ENCODE results near the gene TTLL11. TPM values are rescaled to one million over a fixed set of nuclear protein-coding genes. Genes with fewer than 3 reads are reported as not detected.

The TTLL11 gene
- total RNA-seq, 4 donors from 2014 or later: 12.3 to 20.5 (median 15.3) TPM

DNA sequence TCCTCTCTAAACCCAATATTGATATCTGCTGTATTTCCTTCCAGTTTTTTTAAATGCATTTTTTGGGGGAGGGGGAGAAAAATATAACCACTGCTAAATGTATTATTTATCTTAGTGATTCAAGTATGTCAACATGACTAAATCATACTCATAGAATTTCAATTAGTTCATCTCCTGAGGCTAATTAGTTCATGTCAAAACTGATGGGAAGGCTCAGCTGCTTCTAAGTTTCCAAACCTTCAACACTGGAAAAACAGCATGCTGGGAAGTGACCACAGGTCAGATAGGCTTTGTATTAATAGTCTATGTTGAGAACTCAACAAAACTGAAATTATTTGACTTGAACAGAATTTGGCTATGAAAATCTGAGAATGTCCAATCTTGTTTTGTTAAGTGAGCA, 118.7 kb downstream of the TTLL11 start:
- peaks cover 10 to 11% of the 10 kb centered on the region in 2 donors for H3K4me1 ChIP-seq
- H3K36me3 ChIP-seq: no peaks in the 10 kb centered on the region
- no peak overlapping the region for H3K4me3 ChIP-seq
- H3K9me3 ChIP-seq: no peaks in the 10 kb centered on the region
- intact Hi-C loops (cut with DNase I; ENCODE audit: low total_unique reads) (no loop called here), in situ Hi-C loops (cut with MboI; ENCODE audit: low sequenced_read_pairs in 4 of 4) (no loop called here)
- no peak for ATAC-seq
- no peaks in the 10 kb centered on the region for H3K27me3 ChIP-seq
- H3K27ac ChIP-seq: no peak overlapping the region
- no peak for DNase-seq
- no peak for TF ChIP-seq POLR2A (IDR thresholded peaks at IDR 0.05)
- TF ChIP-seq, protein P1, sequence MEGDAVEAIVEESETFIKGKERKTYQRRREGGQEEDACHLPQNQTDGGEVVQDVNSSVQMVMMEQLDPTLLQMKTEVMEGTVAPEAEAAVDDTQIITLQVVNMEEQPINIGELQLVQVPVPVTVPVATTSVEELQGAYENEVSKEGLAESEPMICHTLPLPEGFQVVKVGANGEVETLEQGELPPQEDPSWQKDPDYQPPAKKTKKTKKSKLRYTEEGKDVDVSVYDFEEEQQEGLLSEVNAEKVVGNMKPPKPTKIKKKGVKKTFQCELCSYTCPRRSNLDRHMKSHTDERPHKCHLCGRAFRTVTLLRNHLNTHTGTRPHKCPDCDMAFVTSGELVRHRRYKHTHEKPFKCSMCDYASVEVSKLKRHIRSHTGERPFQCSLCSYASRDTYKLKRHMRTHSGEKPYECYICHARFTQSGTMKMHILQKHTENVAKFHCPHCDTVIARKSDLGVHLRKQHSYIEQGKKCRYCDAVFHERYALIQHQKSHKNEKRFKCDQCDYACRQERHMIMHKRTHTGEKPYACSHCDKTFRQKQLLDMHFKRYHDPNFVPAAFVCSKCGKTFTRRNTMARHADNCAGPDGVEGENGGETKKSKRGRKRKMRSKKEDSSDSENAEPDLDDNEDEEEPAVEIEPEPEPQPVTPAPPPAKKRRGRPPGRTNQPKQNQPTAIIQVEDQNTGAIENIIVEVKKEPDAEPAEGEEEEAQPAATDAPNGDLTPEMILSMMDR (IDR thresholded peaks at IDR 0.05 in 4 of 5, conservative IDR thresholded peaks at IDR 0.05 in 1 of 5): no peak

DNA sequence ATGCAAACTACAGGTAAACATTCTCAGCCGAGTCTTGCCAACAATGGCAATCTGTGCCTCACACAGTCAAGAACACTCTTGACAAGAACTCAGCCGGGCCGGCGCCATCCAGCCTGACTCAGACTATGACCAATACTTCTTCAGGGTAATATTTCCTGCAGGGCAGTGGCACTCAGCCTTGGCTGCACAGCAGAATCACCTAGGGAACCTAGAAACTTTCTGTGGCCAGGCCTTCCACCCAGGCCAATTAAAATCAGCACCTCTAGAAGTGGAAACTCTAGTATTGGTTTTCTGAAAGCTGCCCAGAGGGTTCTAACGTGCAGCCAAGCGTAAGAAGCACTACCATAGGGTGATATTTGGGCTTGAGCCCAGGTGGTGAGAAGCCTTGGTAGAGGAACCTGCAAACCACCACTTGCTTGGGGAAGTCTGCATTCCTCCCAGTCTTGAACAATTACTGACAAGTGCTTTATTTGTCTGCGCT, 120.6 kb downstream of the TTLL11 start:
- peak; percentile 93 to 94 for ATAC-seq
- DNase-seq: peak; percentile 43 to 80
- Histone ChIP-seq H3K4me1 (peaks cover 4 to 11% of the 10 kb centered on the region in 2 donors), H3K27ac (peak overlapping the region; percentile 37 to 72 (median 60)), H3K9me3 (no peaks in the 10 kb centered on the region), H3K27me3 (no peaks in the 10 kb centered on the region), H3K36me3 (no peaks in the 10 kb centered on the region), H3K4me3 (no peak overlapping the region)
- intact Hi-C loops (cut with DNase I; ENCODE audit: low total_unique reads): no loop called here
- in situ Hi-C loops (cut with MboI; ENCODE audit: low sequenced_read_pairs in 4 of 4): no loop called here
- TF ChIP-seq POLR2A (IDR thresholded peaks at IDR 0.05): no peak
- TF ChIP-seq, protein P1 (IDR thresholded peaks at IDR 0.05 in 4 of 5, conservative IDR thresholded peaks at IDR 0.05 in 1 of 5): no peak

DNA sequence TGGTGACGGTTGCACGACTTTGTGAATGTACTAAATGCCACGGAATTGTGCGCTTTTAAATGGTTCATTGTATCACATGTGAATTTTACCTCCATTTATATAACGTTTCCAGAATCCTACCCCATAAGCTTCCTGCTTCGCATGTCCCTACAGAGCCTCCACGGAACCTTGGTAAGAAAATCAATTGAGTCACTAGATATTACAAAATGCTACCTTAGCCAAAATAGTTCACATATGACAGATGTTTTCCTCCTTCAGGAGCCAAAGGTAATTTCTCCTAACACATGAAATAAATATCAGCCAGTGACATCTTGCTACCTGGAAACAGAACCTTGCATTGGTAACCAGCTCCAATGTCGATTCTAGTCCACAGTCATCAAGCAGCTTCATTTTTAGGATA, 125.1 kb downstream of the TTLL11 start:
- DNase-seq: no peak
- Histone ChIP-seq H3K4me3 (no peak overlapping the region), H3K27ac (no peak overlapping the region), H3K4me1 (peaks cover 0 to 8% of the 10 kb centered on the region in 2 donors), H3K9me3 (no peaks in the 10 kb centered on the region), H3K27me3 (no peaks in the 10 kb centered on the region), H3K36me3 (no peaks in the 10 kb centered on the region)
- no peak for TF ChIP-seq POLR2A (IDR thresholded peaks at IDR 0.05)
- TF ChIP-seq, protein P1 (IDR thresholded peaks at IDR 0.05 in 4 of 5, conservative IDR thresholded peaks at IDR 0.05 in 1 of 5): no peak
- in situ Hi-C loops (cut with MboI; ENCODE audit: low sequenced_read_pairs in 4 of 4): no loop called here
- intact Hi-C loops (cut with DNase I; ENCODE audit: low total_unique reads): no loop called here
- ATAC-seq: no peak

DNA sequence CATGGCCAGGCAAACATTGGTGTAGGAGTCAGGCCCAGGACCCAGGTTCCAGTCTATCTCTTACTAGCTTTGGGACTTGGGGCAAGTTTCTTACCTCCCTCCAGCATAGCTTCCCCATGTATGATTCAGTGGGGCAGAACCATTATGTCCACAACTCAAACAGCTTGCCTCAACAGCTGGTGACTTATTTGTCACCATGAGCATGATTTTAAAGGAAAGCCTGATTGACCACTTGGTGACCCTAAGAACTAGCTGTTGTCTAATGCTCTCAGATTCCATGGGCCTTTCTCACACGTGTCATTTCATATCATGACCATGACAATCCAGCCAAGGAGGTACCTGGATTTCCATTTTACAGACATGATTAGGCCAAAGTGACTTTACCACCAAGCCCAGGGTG, 126.4 kb downstream of the TTLL11 start:
- no peak for TF ChIP-seq POLR2A (IDR thresholded peaks at IDR 0.05)
- TF ChIP-seq, protein P1 (IDR thresholded peaks at IDR 0.05 in 4 of 5, conservative IDR thresholded peaks at IDR 0.05 in 1 of 5): no peak
- Histone ChIP-seq H3K36me3 (no peaks in the 10 kb centered on the region), H3K9me3 (no peaks in the 10 kb centered on the region), H3K27me3 (no peaks in the 10 kb centered on the region), H3K27ac (no peak overlapping the region), H3K4me3 (no peak overlapping the region), H3K4me1 (no peaks in the 10 kb centered on the region)
- no peak for DNase-seq
- intact Hi-C loops (cut with DNase I; ENCODE audit: low total_unique reads) (no loop called here), in situ Hi-C loops (cut with MboI; ENCODE audit: low sequenced_read_pairs in 4 of 4) (no loop called here)
- no peak for ATAC-seq

DNA sequence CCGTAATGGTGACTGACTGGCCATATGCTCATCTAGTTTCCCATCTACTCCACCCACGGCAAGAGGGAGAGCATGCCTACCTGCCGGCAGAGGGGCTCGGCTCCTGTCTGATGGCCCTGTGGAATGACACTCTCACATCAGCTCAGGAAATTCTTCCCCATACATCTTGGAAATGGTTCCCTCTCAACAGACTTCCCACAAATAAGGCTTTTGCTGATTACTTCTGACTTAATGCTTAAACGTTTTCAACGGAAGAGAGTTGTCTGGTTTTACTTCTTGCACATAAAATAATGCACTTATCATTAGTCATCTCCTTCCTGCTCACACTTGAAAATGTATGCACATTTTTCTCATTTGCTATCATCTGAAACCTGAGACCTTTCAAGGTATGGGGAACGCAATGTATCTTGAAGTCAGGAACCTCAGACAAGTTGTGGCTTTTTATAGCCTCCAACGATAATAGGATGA, 129.5 kb downstream of the TTLL11 start:
- intact Hi-C loops (cut with DNase I; ENCODE audit: low total_unique reads) (no loop called here), in situ Hi-C loops (cut with MboI; ENCODE audit: low sequenced_read_pairs in 4 of 4) (no loop called here)
- Histone ChIP-seq H3K4me3 (no peak overlapping the region), H3K27ac (no peak overlapping the region), H3K9me3 (no peaks in the 10 kb centered on the region), H3K27me3 (no peaks in the 10 kb centered on the region), H3K36me3 (no peaks in the 10 kb centered on the region), H3K4me1 (no peaks in the 10 kb centered on the region)
- TF ChIP-seq, protein P1 (IDR thresholded peaks at IDR 0.05 in 4 of 5, conservative IDR thresholded peaks at IDR 0.05 in 1 of 5): no peak
- no peak for TF ChIP-seq POLR2A (IDR thresholded peaks at IDR 0.05)
- no peak for ATAC-seq
- DNase-seq: no peak
